UCSD-AML1 (cell line): Measurements from ENCODE around the gene VDR.
"Not testable (repeated sequence)": the region's sequence is repeated elsewhere in the genome, so short reads cannot be mapped to it uniquely, and the experiment has no call there.

Experiments used
- DNase-seq: peaks from one replicate; lab custom pipeline; 2025; ENCODE audit not compliant: unreplicated experiment; lab: John Stamatoyannopoulos, UW

VDR gene

GRCh38 chr12:47850153-47851084, 54.4 kb downstream of the VDR start:
- DNase-seq = no peak

GRCh38 chr12:47849261-47849660, 55.5 kb downstream of the VDR start:
- no peak for DNase-seq

GRCh38 chr12:47848853-47849252, 55.9 kb downstream of the VDR start:
- DNase-seq = no peak

GRCh38 chr12:47846294-47846996, 58.3 kb downstream of the VDR start:
- DNase-seq = no peak

GRCh38 chr12:47845081-47845480, 59.7 kb downstream of the VDR start:
- no peak for DNase-seq

- no peak for DNase-seq
Observed at GRCh38 chr12:47844264-47845019, 60.4 kb downstream of the VDR start.

GRCh38 chr12:47843226-47843980, 61.4 kb downstream of the VDR start:
- DNase-seq = no peak

GRCh38 chr12:47842543-47842942, 62.3 kb downstream of the VDR start:
- DNase-seq = not testable (repeated sequence)

GRCh38 chr12:47841910-47842309, 62.9 kb downstream of the VDR start:
- DNase-seq = no peak

GRCh38 chr12:47841501-47841900, 63.3 kb downstream of the VDR start:
- no peak for DNase-seq

GRCh38 chr12:47840571-47840970, 64.2 kb downstream of the VDR start:
- no peak for DNase-seq

- DNase-seq = no peak
Observed at GRCh38 chr12:47839214-47839876, 65.4 kb downstream of the VDR start.

GRCh38 chr12:47838286-47838931, 66.4 kb downstream of the VDR start:
- no peak for DNase-seq

GRCh38 chr12:47837190-47838171, 67.3 kb downstream of the VDR start:
- DNase-seq = peak; percentile 52

GRCh38 chr12:47835831-47836155, 69.0 kb downstream of the VDR start:
- no peak for DNase-seq

- DNase-seq = peak; percentile 31
Observed at GRCh38 chr12:47835006-47835830, 69.6 kb downstream of the VDR start.

- peak; percentile 43 for DNase-seq
Observed at GRCh38 chr12:47834199-47834903, 70.4 kb downstream of the VDR start.
